ENCODE measurements around the gene MPHOSPH9.

Gene MPHOSPH9

GRCh38 chr12:123121670-123122069, 111.3 kb downstream of the MPHOSPH9 start:
- H3K4me3 ChIP-seq (ENCODE audit: low read depth, low read length): no peak overlapping the region
- TF ChIP-seq CTCF (IDR thresholded peaks at IDR 0.05; ENCODE audit: low read depth, low read length): no peak

GRCh38 chr12:123120452-123121166, 112.3 kb downstream of the MPHOSPH9 start:
- no peak overlapping the region for H3K4me3 ChIP-seq (ENCODE audit: low read depth, low read length)
- TF ChIP-seq CTCF (IDR thresholded peaks at IDR 0.05; ENCODE audit: low read depth, low read length): no peak

DNA sequence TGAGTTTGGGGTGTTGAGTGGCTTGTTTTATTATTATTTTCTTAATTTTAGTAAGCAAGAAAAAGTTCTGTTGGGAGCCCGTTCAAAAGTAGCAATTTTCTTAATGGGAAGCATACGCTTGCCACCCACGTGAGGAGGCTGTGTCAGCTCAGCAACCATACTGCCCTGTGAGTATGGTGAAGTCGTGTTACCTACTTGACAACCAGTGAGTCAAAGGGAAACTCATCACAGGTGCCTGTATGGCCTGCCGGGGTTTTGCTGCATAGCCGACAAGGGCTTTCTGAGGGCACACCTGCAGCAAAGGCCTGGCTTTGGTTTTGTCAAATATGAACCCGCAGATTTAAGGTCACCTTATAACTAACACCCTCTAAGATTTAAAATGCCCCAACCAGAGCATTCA, 113.1 kb downstream of the MPHOSPH9 start:
- TF ChIP-seq CTCF (IDR thresholded peaks at IDR 0.05; ENCODE audit: low read depth, low read length): no peak
- H3K4me3 ChIP-seq (ENCODE audit: low read depth, low read length): no peak overlapping the region

- no peak for TF ChIP-seq CTCF (IDR thresholded peaks at IDR 0.05; ENCODE audit: low read depth, low read length)
- no peak overlapping the region for H3K4me3 ChIP-seq (ENCODE audit: low read depth, low read length)
These were observed 114.4 kb downstream of the MPHOSPH9 start for GRCh38 chr12:123118497-123118896.

GRCh38 chr12:123115409-123116121, 117.4 kb downstream of the MPHOSPH9 start:
- no peak for TF ChIP-seq CTCF (IDR thresholded peaks at IDR 0.05; ENCODE audit: low read depth, low read length)
- H3K4me3 ChIP-seq (ENCODE audit: low read depth, low read length): no peak overlapping the region

- TF ChIP-seq CTCF (IDR thresholded peaks at IDR 0.05; ENCODE audit: low read depth, low read length): no peak
- H3K4me3 ChIP-seq (ENCODE audit: low read depth, low read length): no peak overlapping the region
These were observed 118.4 kb downstream of the MPHOSPH9 start for GRCh38 chr12:123114304-123115083.

Data from WI38 (cell line).